ENCODE measurements around the gene NCBP3. TPM values are rescaled to one million over a fixed set of nuclear protein-coding genes. Genes with fewer than 3 reads are reported as not detected.

Gene NCBP3
- total RNA-seq, 1 donor from 2014 or later: 8.2 TPM

DNA sequence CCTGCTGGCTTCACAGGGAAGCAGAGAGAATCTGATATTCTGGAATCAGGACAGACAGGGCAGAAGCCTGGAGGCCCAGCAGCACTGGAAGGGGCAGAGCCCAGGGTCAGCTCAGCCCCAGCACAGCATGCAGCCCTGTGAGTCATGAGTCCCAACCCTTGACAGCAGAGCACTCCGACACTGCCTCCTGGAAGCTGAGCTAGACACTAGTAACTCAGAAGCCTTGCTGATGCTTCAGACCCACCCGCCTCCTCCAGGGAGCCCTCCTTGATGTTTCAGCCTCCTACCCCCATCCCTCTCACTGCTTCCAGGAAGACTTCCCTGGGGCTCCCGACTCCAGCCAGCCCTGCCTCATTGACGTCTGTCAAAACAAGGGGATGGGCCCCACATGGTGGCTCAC is 39.9 kb upstream of the NCBP3 start:
- TF ChIP-seq, protein P1, sequence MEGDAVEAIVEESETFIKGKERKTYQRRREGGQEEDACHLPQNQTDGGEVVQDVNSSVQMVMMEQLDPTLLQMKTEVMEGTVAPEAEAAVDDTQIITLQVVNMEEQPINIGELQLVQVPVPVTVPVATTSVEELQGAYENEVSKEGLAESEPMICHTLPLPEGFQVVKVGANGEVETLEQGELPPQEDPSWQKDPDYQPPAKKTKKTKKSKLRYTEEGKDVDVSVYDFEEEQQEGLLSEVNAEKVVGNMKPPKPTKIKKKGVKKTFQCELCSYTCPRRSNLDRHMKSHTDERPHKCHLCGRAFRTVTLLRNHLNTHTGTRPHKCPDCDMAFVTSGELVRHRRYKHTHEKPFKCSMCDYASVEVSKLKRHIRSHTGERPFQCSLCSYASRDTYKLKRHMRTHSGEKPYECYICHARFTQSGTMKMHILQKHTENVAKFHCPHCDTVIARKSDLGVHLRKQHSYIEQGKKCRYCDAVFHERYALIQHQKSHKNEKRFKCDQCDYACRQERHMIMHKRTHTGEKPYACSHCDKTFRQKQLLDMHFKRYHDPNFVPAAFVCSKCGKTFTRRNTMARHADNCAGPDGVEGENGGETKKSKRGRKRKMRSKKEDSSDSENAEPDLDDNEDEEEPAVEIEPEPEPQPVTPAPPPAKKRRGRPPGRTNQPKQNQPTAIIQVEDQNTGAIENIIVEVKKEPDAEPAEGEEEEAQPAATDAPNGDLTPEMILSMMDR (IDR thresholded peaks at IDR 0.05; ENCODE audit: insufficient read depth, low read length, severe bottlenecking): no peak
- Histone ChIP-seq H3K4me3 (ENCODE audit: low read depth, low read length) (no peak overlapping the region), H3K36me3 (ENCODE audit: control insufficient read depth, insufficient read depth, low read length) (peaks cover 27% of the 10 kb centered on the region), H3K27me3 (ENCODE audit: control insufficient read depth, insufficient read depth, low read length) (no peaks in the 10 kb centered on the region)
- DNase-seq (ENCODE audit: low read depth) (no peak), FAIRE-seq (no peak)

DNA sequence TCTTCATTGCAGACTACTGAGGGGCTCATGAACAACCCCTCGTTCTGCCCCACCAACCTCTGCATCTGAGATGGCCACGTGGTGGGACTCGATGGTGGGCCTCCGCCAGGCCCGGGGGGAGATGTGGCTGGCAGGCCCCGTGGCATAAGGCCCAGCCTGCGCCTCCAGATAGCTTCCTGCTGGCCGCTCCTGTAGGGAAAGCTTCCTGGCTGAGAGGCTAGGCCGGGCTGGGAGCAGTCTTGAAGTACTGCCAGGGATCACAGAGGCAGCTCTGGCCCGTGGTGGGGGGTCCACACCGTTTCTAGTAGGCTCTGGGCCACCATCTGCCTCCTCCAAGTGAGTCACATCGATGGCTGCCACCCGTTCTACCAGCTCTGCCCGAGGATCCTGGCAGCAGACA is 39.2 kb upstream of the NCBP3 start:
- TF ChIP-seq, protein P1 (IDR thresholded peaks at IDR 0.05; ENCODE audit: insufficient read depth, low read length, severe bottlenecking): no peak
- DNase-seq (ENCODE audit: low read depth) (no peak), FAIRE-seq (no peak)

DNA sequence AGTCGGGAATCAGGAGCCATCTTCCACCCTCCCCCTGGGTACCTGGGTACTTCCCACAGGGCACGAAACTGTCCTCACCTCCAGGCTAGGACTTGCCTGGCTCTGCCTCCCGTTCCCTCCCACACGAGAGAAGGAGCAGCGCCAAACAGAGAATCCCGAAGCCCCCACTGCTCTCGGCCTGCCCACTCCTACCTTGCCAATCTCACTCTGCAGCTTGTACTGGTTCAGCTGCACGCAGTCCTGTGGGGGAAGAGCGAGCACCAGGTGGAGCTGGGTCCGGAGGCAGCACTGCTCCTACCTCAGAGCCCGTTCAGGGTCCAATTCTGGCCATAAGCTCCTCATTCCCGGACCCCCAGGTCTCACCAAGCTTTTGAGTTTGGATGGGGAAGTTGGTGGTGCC is 38.1 kb upstream of the NCBP3 start:
- TF ChIP-seq, protein P1 (IDR thresholded peaks at IDR 0.05; ENCODE audit: insufficient read depth, low read length, severe bottlenecking): no peak
- H3K27me3 ChIP-seq (ENCODE audit: control insufficient read depth, insufficient read depth, low read length): no peaks in the 10 kb centered on the region
- H3K36me3 ChIP-seq (ENCODE audit: control insufficient read depth, insufficient read depth, low read length): peaks cover 33% of the 10 kb centered on the region
- DNase-seq (ENCODE audit: low read depth) (no peak), FAIRE-seq (no peak)
- no peak overlapping the region for H3K4me3 ChIP-seq (ENCODE audit: low read depth, low read length)

More for the DNA sequence above, 39.2 kb upstream of the NCBP3 start:
- Histone ChIP-seq H3K36me3 (ENCODE audit: control insufficient read depth, insufficient read depth, low read length) (peaks cover 29% of the 10 kb centered on the region), H3K4me3 (ENCODE audit: low read depth, low read length) (no peak overlapping the region), H3K27me3 (ENCODE audit: control insufficient read depth, insufficient read depth, low read length) (no peaks in the 10 kb centered on the region)

DNA sequence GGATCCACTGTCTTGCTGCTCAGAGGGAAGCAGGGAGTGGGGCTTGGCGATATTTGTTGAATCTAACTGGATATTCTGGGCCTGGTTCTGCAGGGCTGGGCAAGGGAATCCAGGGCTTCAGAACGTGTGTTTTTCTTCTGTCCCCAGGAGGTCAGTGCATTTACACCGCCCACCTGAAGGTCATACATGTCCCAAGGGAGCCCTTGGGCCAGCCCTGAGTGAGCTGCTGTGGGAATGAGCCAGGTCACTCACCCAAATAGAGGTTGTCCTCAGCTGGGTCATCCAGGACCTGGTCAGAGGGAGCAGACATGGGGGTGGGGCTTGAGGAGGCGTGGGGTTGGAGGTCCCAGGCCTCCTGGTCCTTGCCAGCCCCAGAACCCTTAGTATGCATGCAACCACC is 36.2 kb upstream of the NCBP3 start:
- no peak for FAIRE-seq
- TF ChIP-seq, protein P1 (IDR thresholded peaks at IDR 0.05; ENCODE audit: insufficient read depth, low read length, severe bottlenecking): no peak
- DNase-seq (ENCODE audit: low read depth): no peak
- no peak overlapping the region for H3K4me3 ChIP-seq (ENCODE audit: low read depth, low read length)
- H3K36me3 ChIP-seq (ENCODE audit: control insufficient read depth, insufficient read depth, low read length): peaks cover 35% of the 10 kb centered on the region
- no peaks in the 10 kb centered on the region for H3K27me3 ChIP-seq (ENCODE audit: control insufficient read depth, insufficient read depth, low read length)

DNA sequence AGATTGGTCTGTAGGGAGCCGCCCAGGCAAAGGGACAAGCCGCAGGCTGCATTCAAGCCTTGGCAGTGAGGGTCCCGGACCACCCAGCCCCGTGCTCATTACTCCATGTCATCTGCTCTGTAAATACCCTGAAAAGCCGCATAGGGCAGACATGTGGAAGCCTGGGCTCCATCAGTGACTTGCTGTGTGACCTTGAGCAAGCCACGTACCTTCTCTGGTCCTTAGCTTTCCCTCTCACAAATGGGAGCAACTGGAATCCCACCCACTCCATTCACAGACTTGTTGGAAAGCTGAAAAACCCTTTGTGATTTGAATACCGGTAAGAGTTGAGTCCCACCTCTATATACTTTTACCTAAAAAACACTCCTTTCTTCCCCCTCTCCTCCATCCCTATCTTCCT is 34.9 kb upstream of the NCBP3 start:
- FAIRE-seq (no peak), DNase-seq (ENCODE audit: low read depth) (no peak)
- TF ChIP-seq, protein P1 (IDR thresholded peaks at IDR 0.05; ENCODE audit: insufficient read depth, low read length, severe bottlenecking): no peak
- peaks cover 39% of the 10 kb centered on the region for H3K36me3 ChIP-seq (ENCODE audit: control insufficient read depth, insufficient read depth, low read length)
- H3K4me3 ChIP-seq (ENCODE audit: low read depth, low read length): no peak overlapping the region
- H3K27me3 ChIP-seq (ENCODE audit: control insufficient read depth, insufficient read depth, low read length): no peaks in the 10 kb centered on the region

All from bronchial epithelial cell (primary cell).